H7 (cell line): ENCODE data around the gene PCYT1B. TPM values are rescaled to one million over a fixed set of nuclear protein-coding genes. Genes with fewer than 3 reads are reported as not detected.
A peak's percentile ranks its signal among the peaks of the same experiment; 100 is the strongest.
"Not testable (repeated sequence)": the region's sequence is repeated elsewhere in the genome, so short reads cannot be mapped to it uniquely, and the experiment has no call there.

Experiments
- DNase-seq: peaks from one replicate; pipeline ENCODE4 v3.0.0; 2012
- H3K27me3 ChIP-seq: 2 replicates; pipeline ENCODE4 v1.6.0; 2011; ENCODE audit warnings: mild to moderate bottlenecking, low read length; ENCODE audit not compliant: control insufficient read depth, insufficient read depth
- H3K36me3 ChIP-seq: replicated peaks from 2 replicates; pipeline ENCODE4 v1.5.1; 2011; ENCODE audit warnings: low read length; ENCODE audit not compliant: control insufficient read depth, insufficient read depth
- H3K4me3 ChIP-seq: 2 replicates; pipeline ENCODE4 v1.5.1; 2011; ENCODE audit warnings: low read depth, mild to moderate bottlenecking, control low read depth, low read length, moderate library complexity; ENCODE audit not compliant: insufficient read depth
- total RNA-seq: library from RNA; depleted of rRNA; stranded (reverse); fragments of >200 nt; shearing (Covaris generic); gene quantifications from 2 replicates; pipeline ENCODE4 v1.2.3, GENCODE V29; 2014

Gene PCYT1B
- total RNA-seq, 1 experiment from 2014 or later: 17.4 TPM

- DNase-seq: no peak
- H3K4me3 ChIP-seq: no peak overlapping the region
- H3K36me3 ChIP-seq: no peaks in the 10 kb centered on the region
- no peaks in the 10 kb centered on the region for H3K27me3 ChIP-seq
These were observed 12.0 kb upstream of the PCYT1B start for GRCh38 chrX:24659106-24659505.

- no peaks in the 10 kb centered on the region for H3K27me3 ChIP-seq
- no peak overlapping the region for H3K4me3 ChIP-seq
- H3K36me3 ChIP-seq: no peaks in the 10 kb centered on the region
- DNase-seq: no peak
These were observed 11.3 kb upstream of the PCYT1B start for GRCh38 chrX:24658421-24658820.

GRCh38 chrX:24657671-24658386, 10.7 kb upstream of the PCYT1B start:
- Histone ChIP-seq H3K27me3 (no peaks in the 10 kb centered on the region), H3K36me3 (no peaks in the 10 kb centered on the region), H3K4me3 (no peak overlapping the region)
- no peak for DNase-seq

- H3K36me3 ChIP-seq, H3K4me3 ChIP-seq, H3K27me3 ChIP-seq: not testable (repeated sequence)
- peak; percentile 25 for DNase-seq
These were observed 8.5 kb upstream of the PCYT1B start for GRCh38 chrX:24655679-24656078.

GRCh38 chrX:24651783-24652182, 4.6 kb upstream of the PCYT1B start:
- no peak for DNase-seq
- H3K36me3 ChIP-seq: no peaks in the 10 kb centered on the region
- no peak overlapping the region for H3K4me3 ChIP-seq

GRCh38 chrX:24648495-24648894, 1.3 kb upstream of the PCYT1B start:
- Histone ChIP-seq H3K36me3 (no peaks in the 10 kb centered on the region; the same call in 1 of the 2 replicates), H3K27me3 (no peaks in the 10 kb centered on the region), H3K4me3 (no peak overlapping the region)
- DNase-seq: no peak

More at GRCh38 chrX:24651783-24652182, 4.6 kb upstream of the PCYT1B start:
- H3K27me3 ChIP-seq: no peaks in the 10 kb centered on the region

- Histone ChIP-seq H3K36me3 (no peaks in the 10 kb centered on the region; the same call in 1 of the 2 replicates), H3K27me3 (no peaks in the 10 kb centered on the region), H3K4me3 (peak overlapping the region; percentile 41)
- peak; percentile 43 for DNase-seq
These were observed 383 bp downstream of the PCYT1B start for GRCh38 chrX:24646745-24647182.

GRCh38 chrX:24646006-24646405, 1.1 kb downstream of the PCYT1B start:
- no peak for DNase-seq
- Histone ChIP-seq H3K36me3 (no peaks in the 10 kb centered on the region; the same call in 1 of the 2 replicates), H3K4me3 (peak overlapping the region; percentile 41), H3K27me3 (no peaks in the 10 kb centered on the region)

GRCh38 chrX:24643116-24643515, 4.0 kb downstream of the PCYT1B start:
- no peak overlapping the region for H3K4me3 ChIP-seq
- H3K36me3 ChIP-seq: no peaks in the 10 kb centered on the region; the same call in none of the 2 replicates
- no peak for DNase-seq
- no peaks in the 10 kb centered on the region for H3K27me3 ChIP-seq

- Histone ChIP-seq H3K36me3 (no peaks in the 10 kb centered on the region), H3K27me3 (no peaks in the 10 kb centered on the region), H3K4me3 (no peak overlapping the region)
- DNase-seq: no peak
These were observed 17.4 kb downstream of the PCYT1B start for GRCh38 chrX:24629701-24630100.

GRCh38 chrX:24619647-24620046, 27.5 kb downstream of the PCYT1B start:
- Histone ChIP-seq H3K36me3 (no peaks in the 10 kb centered on the region), H3K4me3 (no peak overlapping the region), H3K27me3 (no peaks in the 10 kb centered on the region)
- no peak for DNase-seq

- no peak for DNase-seq
- H3K36me3 ChIP-seq: peaks cover 5% of the 10 kb centered on the region
- no peak overlapping the region for H3K4me3 ChIP-seq
- no peaks in the 10 kb centered on the region for H3K27me3 ChIP-seq
These were observed 36.6 kb downstream of the PCYT1B start for GRCh38 chrX:24610516-24610915.

- DNase-seq: no peak
- no peak overlapping the region for H3K4me3 ChIP-seq
- peaks cover 5% of the 10 kb centered on the region for H3K36me3 ChIP-seq
- H3K27me3 ChIP-seq: no peaks in the 10 kb centered on the region
These were observed 39.5 kb downstream of the PCYT1B start for GRCh38 chrX:24607616-24608015.

- not testable (repeated sequence) for DNase-seq, H3K36me3 ChIP-seq, H3K27me3 ChIP-seq, H3K4me3 ChIP-seq
These were observed 41.2 kb downstream of the PCYT1B start for GRCh38 chrX:24605941-24606340.

GRCh38 chrX:24603191-24603590, 44.0 kb downstream of the PCYT1B start:
- no peak overlapping the region for H3K4me3 ChIP-seq
- no peak for DNase-seq
- H3K36me3 ChIP-seq: peaks cover 5% of the 10 kb centered on the region
- H3K27me3 ChIP-seq: no peaks in the 10 kb centered on the region
